Caco-2 (cell line): ENCODE results near the gene LGI2. TPM values are rescaled to one million over a fixed set of nuclear protein-coding genes. Genes with fewer than 3 reads are reported as not detected.

Experiments used
- BruUV-seq: library from RNA; stranded (reverse); fragments of 400-500 nt; replicated peaks from 2 replicates; lab custom pipeline; 2021; lab: Mats Ljungman, UMichigan
- CTCF ChIA-PET: fragments of 300-600 bp; sonication (Branson Sonifier 250); formaldehyde crosslinking; loops from one replicate; lab custom pipeline; 2022; ENCODE audit warnings: antibody characterized with exemption; lab: Charles Lee
- POLR2A ChIA-PET: fragments of 300-600 bp; sonication (Branson Sonifier 250); formaldehyde crosslinking; loops from one replicate; lab custom pipeline; 2022; ENCODE audit warnings: antibody characterized with exemption; lab: Charles Lee
- DNase-seq, 2 experiments: peaks; one replicate each; pipeline versions ENCODE4 v3.0.0 to v3.0.0-alpha.2; 2020 to 2022
- H3K27me3 ChIP-seq: replicated peaks from 2 replicates; pipeline ENCODE4 v1.6.0; 2011; ENCODE audit warnings: low read length; ENCODE audit not compliant: control insufficient read depth, insufficient read depth
- H3K36me3 ChIP-seq: 2 replicates; pipeline ENCODE4 v1.5.1; 2011; ENCODE audit warnings: low read length; ENCODE audit not compliant: control insufficient read depth, insufficient read depth
- H3K4me1 ChIP-seq: fragments of 250-450 bp; sonication (Bioruptor Pico); 2 replicates; pipeline ENCODE4 v1.5.1; 2020; ENCODE audit warnings: mild to moderate bottlenecking
- H3K4me3 ChIP-seq: 2 replicates; pipeline ENCODE4 v1.5.1; 2011; ENCODE audit warnings: low read depth, mild to moderate bottlenecking, control low read depth, low read length
- H3K9me3 ChIP-seq: fragments of 250-450 bp; sonication (Bioruptor Pico); 2 replicates; pipeline ENCODE4 v1.5.1; 2020; ENCODE audit warnings: mild to moderate bottlenecking, moderate library complexity
- H3K27ac Mint-ChIP-seq: one replicate; pipeline ENCODE4 v1.8.0; 2022; ENCODE audit warnings: mixed read lengths; ENCODE audit not compliant: unreplicated experiment
- H3K27me3 Mint-ChIP-seq: one replicate; pipeline ENCODE4 v1.8.0; 2022; ENCODE audit warnings: mixed read lengths; ENCODE audit not compliant: insufficient read depth, unreplicated experiment
- H3K36me3 Mint-ChIP-seq: one replicate; pipeline ENCODE4 v1.8.0; 2022; ENCODE audit warnings: mild to moderate bottlenecking, mixed read lengths; ENCODE audit not compliant: insufficient read depth, unreplicated experiment
- H3K4me1 Mint-ChIP-seq: one replicate; pipeline ENCODE4 v1.8.0; 2022; ENCODE audit warnings: low read depth, mixed read lengths; ENCODE audit not compliant: unreplicated experiment
- H3K4me3 Mint-ChIP-seq: one replicate; pipeline ENCODE4 v1.8.0; 2022; ENCODE audit warnings: mild to moderate bottlenecking, moderate library complexity, mixed read lengths; ENCODE audit not compliant: unreplicated experiment
- H3K9me3 Mint-ChIP-seq: one replicate; pipeline ENCODE4 v1.8.0; 2022; ENCODE audit warnings: mixed read lengths; ENCODE audit not compliant: unreplicated experiment
- intact Hi-C: fragments of 100-400 bp; cut with micrococcal nuclease; formaldehyde crosslinking; loops from one replicate; pipeline ENCODE4 v1.10.0; 2022; ENCODE audit not compliant: unreplicated experiment
- total RNA-seq: library from RNA; stranded (reverse); gene quantifications from 2 replicates; pipeline ENCODE4 v1.2.3, GENCODE V29; 2022
- TF ChIP-seq, protein P1 (sequence below), 2 experiments: fragments of 200-600 bp in 1 of 2; IDR thresholded peaks; 1 replicate in 1 of 2; 2 replicates in 1 of 2; pipeline versions ENCODE4 v1.5.1 to v1.8.0; 2011 to 2022; ENCODE audit warnings: antibody characterized with exemption in 1 of 2, control low read depth in 1 of 2, inconsistent platforms in 1 of 2, low read depth in 1 of 2, low read length in 1 of 2, mild to moderate bottlenecking in 1 of 2, moderate library complexity in 1 of 2; ENCODE audit not compliant: insufficient read depth in 1 of 2, severe bottlenecking in 1 of 2, unreplicated experiment in 1 of 2

LGI2 gene
- total RNA-seq, 1 experiment from 2014 or later: 7.5 TPM

DNA sequence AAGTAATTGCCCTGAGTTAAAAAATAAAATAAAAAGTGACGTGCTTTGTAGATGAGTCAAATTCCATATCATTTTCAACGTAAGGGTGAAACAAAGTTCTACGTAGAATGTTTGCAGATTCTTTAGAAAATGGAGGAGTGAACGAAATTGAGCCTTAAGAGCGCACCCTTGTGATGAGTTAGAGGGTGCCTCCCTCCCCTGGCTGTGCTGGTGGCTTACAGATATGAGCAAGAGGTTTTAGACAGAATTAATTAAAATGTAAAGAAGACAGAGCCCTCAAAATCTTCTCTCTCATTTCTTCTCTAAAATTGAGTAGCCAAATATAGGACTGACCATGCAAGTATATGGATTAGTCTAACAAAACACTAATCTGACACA is 30.2 kb upstream of the LGI2 start:
- Histone ChIP-seq H3K4me3 (no peak overlapping the region), H3K9me3 (peaks cover 5% of the 10 kb centered on the region; the same call in 1 of the 2 replicates), H3K27me3 (no peaks in the 10 kb centered on the region), H3K4me1 (peaks cover 4% of the 10 kb centered on the region; the same call in 1 of the 2 replicates), H3K36me3 (no peaks in the 10 kb centered on the region)
- ChIA-PET POLR2A (no interaction called here), CTCF (no interaction called here)
- no peaks in the 10 kb centered on the region for H3K36me3 Mint-ChIP-seq
- intact Hi-C loops: no loop called here
- no peak for DNase-seq
- peaks cover 9% of the 10 kb centered on the region for H3K9me3 Mint-ChIP-seq
- TF ChIP-seq, protein P1, sequence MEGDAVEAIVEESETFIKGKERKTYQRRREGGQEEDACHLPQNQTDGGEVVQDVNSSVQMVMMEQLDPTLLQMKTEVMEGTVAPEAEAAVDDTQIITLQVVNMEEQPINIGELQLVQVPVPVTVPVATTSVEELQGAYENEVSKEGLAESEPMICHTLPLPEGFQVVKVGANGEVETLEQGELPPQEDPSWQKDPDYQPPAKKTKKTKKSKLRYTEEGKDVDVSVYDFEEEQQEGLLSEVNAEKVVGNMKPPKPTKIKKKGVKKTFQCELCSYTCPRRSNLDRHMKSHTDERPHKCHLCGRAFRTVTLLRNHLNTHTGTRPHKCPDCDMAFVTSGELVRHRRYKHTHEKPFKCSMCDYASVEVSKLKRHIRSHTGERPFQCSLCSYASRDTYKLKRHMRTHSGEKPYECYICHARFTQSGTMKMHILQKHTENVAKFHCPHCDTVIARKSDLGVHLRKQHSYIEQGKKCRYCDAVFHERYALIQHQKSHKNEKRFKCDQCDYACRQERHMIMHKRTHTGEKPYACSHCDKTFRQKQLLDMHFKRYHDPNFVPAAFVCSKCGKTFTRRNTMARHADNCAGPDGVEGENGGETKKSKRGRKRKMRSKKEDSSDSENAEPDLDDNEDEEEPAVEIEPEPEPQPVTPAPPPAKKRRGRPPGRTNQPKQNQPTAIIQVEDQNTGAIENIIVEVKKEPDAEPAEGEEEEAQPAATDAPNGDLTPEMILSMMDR (IDR thresholded peaks at IDR 0.05; ENCODE audit: insufficient read depth in 1 of 2, low read depth in 1 of 2, low read length in 1 of 2, severe bottlenecking in 1 of 2, unreplicated experiment in 1 of 2): no peak
- BruUV-seq: no TSS peak
- H3K4me1 Mint-ChIP-seq: no peaks in the 10 kb centered on the region
- no peak overlapping the region for H3K27ac Mint-ChIP-seq
- no peaks in the 10 kb centered on the region for H3K27me3 Mint-ChIP-seq
- H3K4me3 Mint-ChIP-seq: no peak overlapping the region

DNA sequence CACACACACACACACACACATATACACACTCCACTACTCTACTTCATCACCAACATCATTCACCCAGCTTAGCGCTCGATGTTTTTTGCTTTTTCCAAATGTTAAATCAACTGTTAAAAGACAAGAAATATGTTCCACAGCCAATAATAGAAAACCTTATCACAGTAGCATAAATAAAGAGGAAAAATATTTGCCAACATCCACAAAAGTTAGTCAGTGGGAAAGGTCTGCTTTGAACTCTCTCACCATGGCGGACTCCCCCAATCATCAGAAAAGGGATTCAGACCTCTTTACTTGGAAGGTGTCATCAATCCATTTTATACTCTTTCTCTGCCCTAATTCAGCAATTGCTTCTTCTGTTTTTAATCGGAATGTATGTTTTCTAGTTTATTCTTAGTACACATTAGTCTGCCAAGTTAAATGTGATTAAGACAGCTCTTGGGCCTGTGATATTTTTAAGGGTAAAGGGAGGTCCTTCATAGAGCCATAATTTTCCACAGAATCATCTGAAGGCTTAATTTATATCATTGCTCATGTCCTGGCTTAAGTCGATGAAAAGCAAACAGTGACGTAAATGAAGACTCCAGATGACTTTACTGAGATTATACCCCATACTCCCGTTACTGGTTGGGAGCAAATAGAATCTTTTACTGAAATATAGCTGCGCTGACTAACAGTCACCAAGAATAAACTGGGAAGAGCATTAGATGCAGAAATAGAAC is 29.7 kb upstream of the LGI2 start:
- Mint-ChIP-seq H3K4me3 (no peak overlapping the region), H3K36me3 (no peaks in the 10 kb centered on the region), H3K4me1 (no peaks in the 10 kb centered on the region), H3K27ac (no peak overlapping the region), H3K27me3 (no peaks in the 10 kb centered on the region), H3K9me3 (peaks cover 9% of the 10 kb centered on the region)
- H3K9me3 ChIP-seq: peaks cover 5% of the 10 kb centered on the region; the same call in 1 of the 2 replicates
- TF ChIP-seq, protein P1 (IDR thresholded peaks at IDR 0.05; ENCODE audit: insufficient read depth in 1 of 2, low read depth in 1 of 2, low read length in 1 of 2, severe bottlenecking in 1 of 2, unreplicated experiment in 1 of 2): no peak
- peaks cover 4% of the 10 kb centered on the region; the same call in 1 of the 2 replicates for H3K4me1 ChIP-seq
- intact Hi-C loops: no loop called here
- H3K4me3 ChIP-seq: no peak overlapping the region
- CTCF ChIA-PET: no interaction called here
- no peaks in the 10 kb centered on the region for H3K27me3 ChIP-seq
- no peaks in the 10 kb centered on the region for H3K36me3 ChIP-seq
- DNase-seq: no peak
- POLR2A ChIA-PET: no interaction called here
- no TSS peak for BruUV-seq

DNA sequence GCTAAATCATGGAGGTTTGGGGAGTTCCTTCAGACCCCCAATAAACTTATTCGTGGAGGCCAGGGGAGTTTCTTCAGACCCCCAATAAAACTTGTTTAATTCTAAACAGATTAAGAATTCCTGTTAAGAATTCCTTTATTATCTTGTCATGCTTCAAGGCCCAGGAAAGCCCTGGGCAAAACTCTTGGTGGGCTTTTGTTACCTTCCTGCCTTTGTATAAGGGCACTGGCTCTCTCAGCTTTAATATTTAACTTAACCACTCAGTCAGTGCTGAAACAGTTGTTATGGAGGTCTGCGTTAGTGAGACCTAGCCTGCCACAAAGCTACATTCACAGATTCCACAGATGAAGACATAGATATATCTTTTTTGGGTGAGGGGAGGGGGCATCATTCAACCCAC is 29.0 kb upstream of the LGI2 start:
- H3K27me3 Mint-ChIP-seq: no peaks in the 10 kb centered on the region
- DNase-seq: no peak
- ChIA-PET POLR2A (no interaction called here), CTCF (no interaction called here)
- no peaks in the 10 kb centered on the region for H3K36me3 Mint-ChIP-seq
- H3K9me3 ChIP-seq: peaks cover 5% of the 10 kb centered on the region; the same call in 1 of the 2 replicates
- H3K4me1 Mint-ChIP-seq: peaks cover under 1% of the 10 kb centered on the region
- BruUV-seq: no TSS peak
- H3K4me1 ChIP-seq: peaks cover 4% of the 10 kb centered on the region; the same call in 1 of the 2 replicates
- intact Hi-C loops: no loop called here
- peaks cover 9% of the 10 kb centered on the region for H3K9me3 Mint-ChIP-seq
- no peaks in the 10 kb centered on the region for H3K27me3 ChIP-seq
- H3K27ac Mint-ChIP-seq: no peak overlapping the region
- H3K4me3 ChIP-seq: no peak overlapping the region
- TF ChIP-seq, protein P1 (IDR thresholded peaks at IDR 0.05; ENCODE audit: insufficient read depth in 1 of 2, low read depth in 1 of 2, low read length in 1 of 2, severe bottlenecking in 1 of 2, unreplicated experiment in 1 of 2): no peak
- H3K4me3 Mint-ChIP-seq: no peak overlapping the region
- no peaks in the 10 kb centered on the region for H3K36me3 ChIP-seq
